ENCODE data around the gene EPB41L4A.

Gene EPB41L4A

DNA sequence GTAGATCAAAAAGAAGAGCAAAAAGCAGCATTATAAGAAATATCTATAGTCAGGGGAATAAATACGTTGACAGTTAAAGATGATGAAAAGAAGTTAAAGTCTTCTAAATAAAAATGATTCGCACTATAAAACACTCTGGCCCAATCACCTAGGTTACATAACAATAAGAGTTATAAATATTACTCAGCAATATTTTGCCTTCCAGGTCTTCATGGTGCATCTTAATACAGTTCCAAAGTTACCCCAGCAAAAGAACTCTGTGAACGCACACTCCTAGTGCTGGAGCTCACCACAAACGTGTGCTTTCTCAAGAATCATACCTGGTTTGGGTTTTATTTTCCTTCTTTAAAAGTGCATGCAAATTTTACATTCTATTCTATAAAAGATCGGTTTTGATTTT is 44.7 kb downstream of the EPB41L4A start:
- Histone ChIP-seq H3F3A (ENCODE audit: control insufficient read depth, insufficient read depth) (no peaks in the 10 kb centered on the region), H3K27me3 (ENCODE audit: control insufficient read depth, low read length) (no peaks in the 10 kb centered on the region; the same call in 1 of the 2 replicates), H3K27ac (ENCODE audit: low read depth, low read length) (no peak overlapping the region), H3K4me1 (ENCODE audit: control insufficient read depth, low read length) (no peaks in the 10 kb centered on the region), H3K36me3 (ENCODE audit: control insufficient read depth, low read length) (no peaks in the 10 kb centered on the region), H3K9me2 (replicated peaks; ENCODE audit: control insufficient read depth, low read length) (no peaks in the 10 kb centered on the region), H3K4me2 (ENCODE audit: low read length) (no peak overlapping the region), H3K4me3 (ENCODE audit: low read length) (no peak overlapping the region), H4K20me1 (ENCODE audit: control insufficient read depth, insufficient read depth, low read depth, low read length) (no peaks in the 10 kb centered on the region), H3K9me3 (ENCODE audit: control insufficient read depth, insufficient read depth, low read length) (no peaks in the 10 kb centered on the region), H3K79me2 (ENCODE audit: control insufficient read depth, low read length) (no peaks in the 10 kb centered on the region)
- TF ChIP-seq EZH2phosphoT487 (IDR thresholded peaks at IDR 0.05; ENCODE audit: borderline replicate concordance, low read length), result no peak
- TF ChIP-seq, protein P1, sequence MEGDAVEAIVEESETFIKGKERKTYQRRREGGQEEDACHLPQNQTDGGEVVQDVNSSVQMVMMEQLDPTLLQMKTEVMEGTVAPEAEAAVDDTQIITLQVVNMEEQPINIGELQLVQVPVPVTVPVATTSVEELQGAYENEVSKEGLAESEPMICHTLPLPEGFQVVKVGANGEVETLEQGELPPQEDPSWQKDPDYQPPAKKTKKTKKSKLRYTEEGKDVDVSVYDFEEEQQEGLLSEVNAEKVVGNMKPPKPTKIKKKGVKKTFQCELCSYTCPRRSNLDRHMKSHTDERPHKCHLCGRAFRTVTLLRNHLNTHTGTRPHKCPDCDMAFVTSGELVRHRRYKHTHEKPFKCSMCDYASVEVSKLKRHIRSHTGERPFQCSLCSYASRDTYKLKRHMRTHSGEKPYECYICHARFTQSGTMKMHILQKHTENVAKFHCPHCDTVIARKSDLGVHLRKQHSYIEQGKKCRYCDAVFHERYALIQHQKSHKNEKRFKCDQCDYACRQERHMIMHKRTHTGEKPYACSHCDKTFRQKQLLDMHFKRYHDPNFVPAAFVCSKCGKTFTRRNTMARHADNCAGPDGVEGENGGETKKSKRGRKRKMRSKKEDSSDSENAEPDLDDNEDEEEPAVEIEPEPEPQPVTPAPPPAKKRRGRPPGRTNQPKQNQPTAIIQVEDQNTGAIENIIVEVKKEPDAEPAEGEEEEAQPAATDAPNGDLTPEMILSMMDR (IDR thresholded peaks at IDR 0.05; ENCODE audit: low read depth, low read length, poor library complexity, severe bottlenecking), result no peak

DNA sequence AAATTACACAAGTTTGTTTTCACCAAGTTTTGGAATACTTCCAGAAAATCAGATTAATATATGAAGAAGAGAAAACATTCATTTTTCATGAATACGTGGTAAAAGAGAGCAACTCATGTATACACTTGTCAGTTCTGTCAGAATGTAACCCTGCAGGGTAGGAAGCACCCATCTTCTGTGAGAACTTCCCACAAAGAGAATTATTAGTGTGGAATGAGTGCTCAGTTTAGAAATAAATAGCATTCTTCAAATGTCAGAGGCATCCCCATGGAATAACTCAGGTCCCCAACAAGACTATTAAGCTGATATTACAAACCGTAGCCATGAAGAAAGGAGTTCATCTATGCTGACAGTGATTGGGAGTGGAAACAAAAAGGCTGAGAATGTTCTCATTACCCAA is 45.2 kb downstream of the EPB41L4A start:
- H3K4me3 ChIP-seq (ENCODE audit: low read length), result no peak overlapping the region
- no peak overlapping the region for H3K27ac ChIP-seq (ENCODE audit: low read depth, low read length)
- no peaks in the 10 kb centered on the region for H3K79me2 ChIP-seq (ENCODE audit: control insufficient read depth, low read length)
- no peaks in the 10 kb centered on the region; the same call in 1 of the 2 replicates for H3K27me3 ChIP-seq (ENCODE audit: control insufficient read depth, low read length)
- H3K9me3 ChIP-seq (ENCODE audit: control insufficient read depth, insufficient read depth, low read length), result no peaks in the 10 kb centered on the region
- no peak overlapping the region for H3K4me2 ChIP-seq (ENCODE audit: low read length)
- H3K4me1 ChIP-seq (ENCODE audit: control insufficient read depth, low read length), result no peaks in the 10 kb centered on the region
- H3K36me3 ChIP-seq (ENCODE audit: control insufficient read depth, low read length), result no peaks in the 10 kb centered on the region
- TF ChIP-seq, protein P1 (IDR thresholded peaks at IDR 0.05; ENCODE audit: low read depth, low read length, poor library complexity, severe bottlenecking), result no peak
- TF ChIP-seq EZH2phosphoT487 (IDR thresholded peaks at IDR 0.05; ENCODE audit: borderline replicate concordance, low read length), result no peak
- no peaks in the 10 kb centered on the region for H4K20me1 ChIP-seq (ENCODE audit: control insufficient read depth, insufficient read depth, low read depth, low read length)
- H3F3A ChIP-seq (ENCODE audit: control insufficient read depth, insufficient read depth), result no peaks in the 10 kb centered on the region
- no peaks in the 10 kb centered on the region for H3K9me2 ChIP-seq (replicated peaks; ENCODE audit: control insufficient read depth, low read length)

DNA sequence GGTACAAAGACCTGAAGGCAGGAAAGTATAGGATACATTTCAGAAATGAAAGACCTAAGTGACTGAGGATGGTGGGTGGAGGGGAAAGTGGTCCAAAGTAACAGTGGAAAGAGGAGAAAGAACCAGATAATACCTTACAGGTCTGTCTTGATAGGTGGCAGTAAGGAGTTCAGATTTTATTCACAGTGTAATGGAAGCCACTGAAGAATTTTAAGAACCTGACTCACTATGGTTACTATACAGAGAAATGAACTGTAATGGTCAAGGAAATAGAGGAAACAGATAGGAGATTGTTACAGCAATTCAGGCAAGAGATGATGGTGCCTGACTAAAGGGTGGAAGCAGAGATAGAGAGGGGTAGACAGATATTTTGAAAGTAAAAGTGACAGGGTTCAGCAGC is 46.5 kb downstream of the EPB41L4A start:
- H3K27ac ChIP-seq (ENCODE audit: low read depth, low read length), result no peak overlapping the region
- H3K9me2 ChIP-seq (replicated peaks; ENCODE audit: control insufficient read depth, low read length), result no peaks in the 10 kb centered on the region
- no peaks in the 10 kb centered on the region for H3K27me3 ChIP-seq (ENCODE audit: control insufficient read depth, low read length)
- H3K4me3 ChIP-seq (ENCODE audit: low read length), result no peak overlapping the region
- no peaks in the 10 kb centered on the region for H3K36me3 ChIP-seq (ENCODE audit: control insufficient read depth, low read length)
- no peaks in the 10 kb centered on the region for H3F3A ChIP-seq (ENCODE audit: control insufficient read depth, insufficient read depth)
- H3K79me2 ChIP-seq (ENCODE audit: control insufficient read depth, low read length), result no peaks in the 10 kb centered on the region
- no peak overlapping the region for H3K4me2 ChIP-seq (ENCODE audit: low read length)
- TF ChIP-seq, protein P1 (IDR thresholded peaks at IDR 0.05; ENCODE audit: low read depth, low read length, poor library complexity, severe bottlenecking), result no peak
- TF ChIP-seq EZH2phosphoT487 (IDR thresholded peaks at IDR 0.05; ENCODE audit: borderline replicate concordance, low read length), result no peak
- H3K9me3 ChIP-seq (ENCODE audit: control insufficient read depth, insufficient read depth, low read length), result no peaks in the 10 kb centered on the region
- no peaks in the 10 kb centered on the region for H4K20me1 ChIP-seq (ENCODE audit: control insufficient read depth, insufficient read depth, low read depth, low read length)
- no peaks in the 10 kb centered on the region for H3K4me1 ChIP-seq (ENCODE audit: control insufficient read depth, low read length)

DNA sequence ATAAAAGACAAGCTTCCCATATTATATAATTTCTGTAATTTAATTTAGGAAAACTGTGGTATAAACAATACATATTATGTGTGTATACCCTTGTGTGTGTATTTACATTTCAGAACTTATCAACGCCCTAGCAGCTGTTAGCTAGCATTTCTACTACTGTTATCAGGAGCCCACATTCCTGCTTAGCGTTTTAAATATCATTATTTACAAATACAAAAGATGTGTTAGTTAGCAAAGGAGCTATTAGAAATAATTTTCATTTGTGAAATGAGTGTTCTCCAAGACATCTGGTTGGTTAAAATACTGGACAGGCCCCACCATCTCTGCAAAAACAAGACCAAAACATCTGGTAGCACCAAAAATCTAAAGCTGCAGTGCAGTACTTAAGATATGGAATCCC is 48.0 kb downstream of the EPB41L4A start:
- H3K36me3 ChIP-seq (ENCODE audit: control insufficient read depth, low read length), result no peaks in the 10 kb centered on the region
- TF ChIP-seq, protein P1 (IDR thresholded peaks at IDR 0.05; ENCODE audit: low read depth, low read length, poor library complexity, severe bottlenecking), result no peak
- no peak for TF ChIP-seq EZH2phosphoT487 (IDR thresholded peaks at IDR 0.05; ENCODE audit: borderline replicate concordance, low read length)

More for the DNA sequence above, 48.0 kb downstream of the EPB41L4A start:
- no peaks in the 10 kb centered on the region for H3K4me1 ChIP-seq (ENCODE audit: control insufficient read depth, low read length)
- H3K27ac ChIP-seq (ENCODE audit: low read depth, low read length), result no peak overlapping the region
- no peak overlapping the region for H3K4me3 ChIP-seq (ENCODE audit: low read length)
- H3K79me2 ChIP-seq (ENCODE audit: control insufficient read depth, low read length), result no peaks in the 10 kb centered on the region
- H3F3A ChIP-seq (ENCODE audit: control insufficient read depth, insufficient read depth), result no peaks in the 10 kb centered on the region
- H3K9me2 ChIP-seq (replicated peaks; ENCODE audit: control insufficient read depth, low read length), result no peaks in the 10 kb centered on the region
- no peaks in the 10 kb centered on the region for H3K27me3 ChIP-seq (ENCODE audit: control insufficient read depth, low read length)
- H3K4me2 ChIP-seq (ENCODE audit: low read length), result no peak overlapping the region
- no peaks in the 10 kb centered on the region for H4K20me1 ChIP-seq (ENCODE audit: control insufficient read depth, insufficient read depth, low read depth, low read length)
- no peaks in the 10 kb centered on the region for H3K9me3 ChIP-seq (ENCODE audit: control insufficient read depth, insufficient read depth, low read length)

Measured in DOHH2 (cell line).